HPDE6-E6E7 (cell line): Measurements from ENCODE around the gene PATJ.
"Not testable (repeated sequence)": the region's sequence is repeated elsewhere in the genome, so short reads cannot be mapped to it uniquely, and the experiment has no call there.

Source experiments
- DNase-seq: peaks from one replicate; pipeline ENCODE4 v3.0.0; 2011; ENCODE audit warnings: missing footprints; ENCODE audit errors: extremely low spot score

The PATJ gene

GRCh38 chr1:61950418-61950817, 208.1 kb downstream of the PATJ start:
- no peak for DNase-seq

- DNase-seq: no peak
These were observed 209.7 kb downstream of the PATJ start for GRCh38 chr1:61951731-61952580.

- no peak for DNase-seq
These were observed 210.4 kb downstream of the PATJ start for GRCh38 chr1:61952675-61953074.

GRCh38 chr1:61953076-61953789, 211.0 kb downstream of the PATJ start:
- DNase-seq: no peak

GRCh38 chr1:61953790-61954150, 211.5 kb downstream of the PATJ start:
- DNase-seq: no peak

- no peak for DNase-seq
These were observed 213.0 kb downstream of the PATJ start for GRCh38 chr1:61955261-61955660.

GRCh38 chr1:61956016-61956645, 213.9 kb downstream of the PATJ start:
- no peak for DNase-seq

GRCh38 chr1:61956784-61957183, 214.5 kb downstream of the PATJ start:
- DNase-seq: no peak

GRCh38 chr1:61961009-61961408, 218.7 kb downstream of the PATJ start:
- no peak for DNase-seq

GRCh38 chr1:61962631-61963030, 220.4 kb downstream of the PATJ start:
- no peak for DNase-seq

GRCh38 chr1:61966450-61967225, 224.4 kb downstream of the PATJ start:
- DNase-seq: not testable (repeated sequence)

- DNase-seq: no peak
These were observed 225.5 kb downstream of the PATJ start for GRCh38 chr1:61967750-61968149.

GRCh38 chr1:61968869-61969268, 226.6 kb downstream of the PATJ start:
- DNase-seq: no peak

- no peak for DNase-seq
These were observed 231.0 kb downstream of the PATJ start for GRCh38 chr1:61973100-61973837.

- DNase-seq: no peak
These were observed 233.4 kb downstream of the PATJ start for GRCh38 chr1:61975638-61976037.

- DNase-seq: no peak
These were observed 234.3 kb downstream of the PATJ start for GRCh38 chr1:61976566-61976965.

GRCh38 chr1:61978796-61979195, 236.5 kb downstream of the PATJ start:
- DNase-seq: no peak

- no peak for DNase-seq
These were observed 237.4 kb downstream of the PATJ start for GRCh38 chr1:61979729-61980128.

- DNase-seq: no peak
These were observed 238.3 kb downstream of the PATJ start for GRCh38 chr1:61980561-61980960.

- DNase-seq: no peak
These were observed 239.8 kb downstream of the PATJ start for GRCh38 chr1:61981870-61982660.
